Measurements from ENCODE around the gene AFF1.
"Not testable (repeated sequence)": the region's sequence is repeated elsewhere in the genome, so short reads cannot be mapped to it uniquely, and the experiment has no call there.

The AFF1 gene

DNA sequence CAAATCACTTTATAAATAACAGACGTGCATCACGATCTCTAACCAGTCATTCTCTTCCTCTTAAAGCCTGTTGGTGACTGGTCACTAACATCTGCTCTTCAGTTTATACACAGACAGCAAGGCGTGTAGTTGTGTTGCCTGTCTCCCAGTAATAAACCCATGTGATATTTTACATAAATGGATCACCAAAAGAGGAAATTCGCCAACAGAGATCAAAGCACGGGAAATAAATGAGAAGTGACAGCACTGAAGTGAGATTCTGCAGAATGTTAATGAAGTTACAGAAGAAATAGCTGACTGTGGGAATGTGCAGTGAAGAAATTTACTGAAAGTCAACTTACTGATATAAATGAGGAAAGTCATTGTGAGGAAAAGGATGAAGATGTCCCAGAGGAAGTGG, 47.0 kb downstream of the AFF1 start:
- DNase-seq: no peak

- not testable (repeated sequence) for DNase-seq
Observed at GRCh38 chr4:86985852-86986251, 51.0 kb downstream of the AFF1 start.

DNA sequence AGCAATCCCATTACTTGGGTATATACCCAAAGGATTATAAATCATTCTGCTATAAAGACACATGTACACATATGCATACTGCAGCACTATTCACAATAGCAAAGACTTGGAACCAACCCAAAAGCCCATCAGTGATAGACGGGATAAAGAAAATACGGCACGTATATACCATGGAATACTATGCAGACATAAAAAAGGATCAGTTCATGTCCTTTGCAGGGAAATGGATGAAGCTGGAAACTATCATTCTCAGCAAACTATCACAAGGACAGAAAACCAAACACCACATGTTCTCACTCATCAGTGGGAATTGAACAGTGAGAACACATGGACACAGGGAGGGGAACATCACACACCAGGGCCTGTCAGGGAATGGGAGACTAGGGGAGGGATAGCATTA, 54.8 kb downstream of the AFF1 start:
- DNase-seq: not testable (repeated sequence)

DNA sequence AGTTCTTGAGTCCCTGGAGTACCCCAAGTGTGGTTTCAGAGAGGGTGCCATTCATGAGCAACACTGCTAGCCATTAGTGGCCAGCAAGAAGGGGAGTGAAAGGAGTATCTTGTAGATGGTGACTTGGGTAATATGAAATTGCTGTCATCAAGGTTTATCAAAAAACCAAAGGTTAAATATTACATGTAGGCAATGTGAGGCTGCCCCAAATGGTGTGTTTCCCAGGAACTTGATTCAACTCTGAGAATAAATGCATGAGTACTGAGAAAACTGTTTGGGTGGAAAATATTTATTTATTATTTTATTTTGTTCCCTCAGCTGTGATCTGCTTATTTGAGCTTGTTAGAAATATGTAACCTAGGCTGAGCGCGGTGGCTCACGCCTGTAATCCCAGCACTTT, 55.7 kb downstream of the AFF1 start:
- DNase-seq: no peak

DNA sequence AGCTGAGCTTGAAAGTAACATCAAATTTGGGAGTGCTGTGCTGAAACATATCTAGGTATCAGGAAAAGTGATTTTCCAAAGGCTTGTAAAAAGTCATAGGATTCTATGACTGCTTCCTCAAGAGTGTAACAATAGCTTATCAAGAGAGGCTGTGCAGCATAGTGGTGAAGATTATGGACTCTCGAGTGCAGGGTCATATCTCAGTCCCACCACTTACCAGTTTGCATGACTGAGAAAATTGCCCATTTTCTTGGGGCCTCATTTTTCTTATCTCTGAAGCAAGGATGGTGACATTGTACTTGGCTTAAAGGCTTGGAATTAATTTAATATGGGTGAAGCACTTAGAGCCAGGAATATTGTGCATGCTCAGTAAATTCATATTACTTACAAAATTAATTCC, 57.2 kb downstream of the AFF1 start:
- DNase-seq: no peak

GRCh38 chr4:86993909-86994681, 59.3 kb downstream of the AFF1 start:
- DNase-seq: no peak

DNA sequence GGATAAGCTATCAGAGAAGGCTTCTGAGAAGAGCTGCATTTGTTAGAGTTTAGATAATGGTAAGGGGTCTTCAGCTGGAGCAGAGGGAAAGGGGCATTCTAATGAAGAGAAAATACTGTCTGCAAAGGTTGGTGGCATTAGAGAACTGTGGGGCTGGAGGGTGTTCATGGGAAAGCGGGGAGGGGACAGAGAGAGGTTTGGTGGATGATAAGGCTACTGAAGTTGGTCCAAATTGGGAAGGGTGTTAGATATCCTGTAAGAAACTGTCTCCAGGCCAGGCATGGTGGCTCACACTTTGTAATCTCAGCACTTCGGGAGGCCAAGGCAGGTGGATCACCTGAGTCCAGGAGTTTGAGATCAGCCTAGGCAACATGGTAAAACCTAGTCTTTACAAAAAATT, 59.9 kb downstream of the AFF1 start:
- no peak for DNase-seq

GRCh38 chr4:86996510-86996909, 61.7 kb downstream of the AFF1 start:
- DNase-seq: not testable (repeated sequence)

GRCh38 chr4:86999136-86999643, 64.4 kb downstream of the AFF1 start:
- no peak for DNase-seq

- no peak for DNase-seq
Observed at GRCh38 chr4:87002682-87003043, 67.9 kb downstream of the AFF1 start.

DNA sequence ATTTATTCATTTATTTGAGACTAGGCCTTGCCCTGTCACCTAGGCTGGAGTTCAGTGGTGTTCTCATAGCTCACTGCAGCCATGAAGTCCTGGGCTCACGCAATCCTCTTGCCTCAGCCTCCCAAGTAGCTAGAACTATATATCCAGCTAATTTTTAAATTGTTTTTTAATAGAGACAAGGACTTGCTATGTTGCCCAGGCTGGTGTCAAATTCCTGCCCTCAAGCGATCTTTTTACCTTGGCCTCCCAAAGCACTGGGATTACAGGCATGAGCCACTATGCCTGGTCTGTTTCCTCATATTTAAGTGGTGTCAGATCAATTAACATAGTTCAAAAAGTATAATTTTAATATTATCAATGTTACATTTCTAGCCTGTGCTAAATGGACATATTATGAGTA, 68.5 kb downstream of the AFF1 start:
- no peak for DNase-seq

- no peak for DNase-seq
Observed at GRCh38 chr4:87005369-87005689, 70.5 kb downstream of the AFF1 start.

DNA sequence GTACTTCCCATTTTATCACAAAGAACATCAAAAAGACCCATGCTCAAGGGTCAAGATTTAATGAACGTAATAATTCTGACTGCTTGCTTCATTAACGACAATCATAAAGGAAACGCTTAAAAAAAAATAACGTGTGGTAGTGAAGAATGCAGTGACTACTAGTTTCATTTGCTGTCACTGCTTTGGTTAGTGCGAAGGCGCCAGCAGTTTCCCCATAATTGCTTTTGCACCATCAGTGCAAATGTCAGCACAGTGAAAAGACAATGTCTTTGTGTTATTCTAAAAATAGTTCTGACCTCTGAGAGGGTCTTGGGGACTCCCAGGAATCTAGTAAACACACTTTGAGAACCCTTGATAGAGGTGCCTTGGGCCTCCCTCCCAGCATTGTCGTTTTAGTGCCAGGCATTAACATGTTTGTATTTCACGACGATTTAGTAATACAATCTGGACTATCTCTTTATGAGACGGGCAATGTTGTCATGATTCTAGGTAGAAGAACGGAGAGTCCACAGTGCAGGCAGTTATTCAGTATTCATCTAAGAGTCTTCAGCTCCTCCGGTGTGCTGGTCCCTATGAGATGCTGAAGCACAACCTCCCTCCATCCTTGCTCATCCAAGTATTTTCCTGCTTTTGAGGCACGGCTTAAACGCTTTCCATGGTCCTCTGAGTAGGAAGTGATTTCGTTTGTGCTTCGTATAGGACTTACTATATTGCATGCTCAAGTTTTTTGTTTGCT, 71.0 kb downstream of the AFF1 start:
- no peak for DNase-seq

DNA sequence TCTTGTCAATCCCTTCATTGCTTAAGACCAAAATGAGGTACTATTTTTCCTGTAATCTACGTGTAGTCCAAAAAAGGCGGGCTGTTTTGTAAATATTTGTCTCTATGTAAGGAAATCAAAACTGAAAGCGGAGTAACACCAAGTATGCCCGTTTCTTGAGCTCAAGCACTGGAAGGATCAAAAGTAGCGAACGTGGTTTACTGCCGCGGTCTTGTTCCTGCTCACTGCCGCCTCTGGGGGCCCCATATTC, 71.5 kb downstream of the AFF1 start:
- DNase-seq: no peak

- DNase-seq: peak; percentile 100
Observed at GRCh38 chr4:87006676-87007527, 72.1 kb downstream of the AFF1 start.

DNA sequence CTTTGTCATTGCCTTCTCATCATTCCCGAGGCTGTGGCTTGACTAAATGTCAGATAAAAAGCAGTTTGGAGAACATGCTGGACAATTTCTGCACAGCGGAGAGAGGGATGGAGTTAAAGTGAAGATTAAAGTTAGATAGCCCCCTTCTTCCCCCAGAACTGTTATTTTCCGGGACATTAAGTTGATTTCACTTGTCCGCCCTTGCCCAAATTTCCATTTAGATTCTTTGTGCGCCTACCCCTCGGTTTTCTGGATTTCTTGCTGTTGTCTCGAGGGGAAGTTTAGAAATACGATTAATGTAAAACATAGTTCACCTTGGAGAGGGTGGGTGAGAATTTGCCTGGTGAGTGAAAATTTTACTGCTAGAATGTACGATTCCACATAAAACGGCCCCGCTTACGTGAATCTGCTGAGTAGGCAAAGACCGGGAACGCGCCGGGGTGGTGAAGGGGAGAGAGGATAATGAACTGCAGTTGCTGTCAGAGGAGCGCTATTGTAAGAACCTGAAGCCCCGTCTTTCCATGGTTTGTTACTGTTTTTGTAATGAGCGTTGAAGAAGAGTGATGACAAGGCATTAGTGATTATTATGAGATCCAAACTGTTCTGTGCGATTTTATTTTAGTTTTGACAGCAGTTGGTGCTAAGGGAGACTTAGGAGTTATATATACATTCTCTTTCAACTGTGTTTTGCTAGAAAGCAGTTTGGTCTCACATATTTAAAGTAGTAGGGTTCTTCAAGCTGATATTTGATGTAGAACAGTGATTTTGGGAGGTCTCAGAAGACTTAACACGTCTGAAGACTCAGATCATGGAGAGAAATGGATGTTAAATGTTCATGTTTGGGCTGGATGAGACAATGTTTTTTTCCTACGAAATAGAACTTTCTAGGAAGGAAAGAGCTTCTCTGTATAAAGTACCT, 73.0 kb downstream of the AFF1 start:
- peak; percentile 73 for DNase-seq

DNA sequence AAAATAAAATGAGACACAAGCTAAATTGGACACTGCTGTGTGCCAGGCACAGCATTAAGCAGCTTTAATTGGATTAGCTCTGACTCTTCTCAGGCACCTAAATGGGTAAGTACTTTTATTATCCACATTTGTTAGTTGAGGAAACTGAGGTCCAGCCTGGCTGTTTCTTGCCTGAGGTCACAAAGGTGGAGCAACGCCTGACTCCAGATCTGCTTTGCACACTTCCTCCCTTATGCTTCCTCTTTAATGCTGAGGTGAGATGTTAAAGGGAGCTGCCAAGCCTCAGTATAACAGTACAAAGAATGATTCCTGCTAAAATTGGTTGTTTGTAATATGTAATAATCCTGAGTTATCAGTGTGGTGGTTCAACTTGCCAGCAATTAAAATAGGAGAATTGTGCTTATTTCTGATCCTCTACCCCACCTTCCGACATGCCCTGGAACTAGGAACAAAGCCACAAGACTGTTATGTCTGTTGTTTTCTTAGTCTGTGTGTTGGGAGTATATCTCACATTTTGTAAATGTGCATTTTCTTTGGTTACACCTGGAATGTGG, 74.4 kb downstream of the AFF1 start:
- no peak for DNase-seq

DNA sequence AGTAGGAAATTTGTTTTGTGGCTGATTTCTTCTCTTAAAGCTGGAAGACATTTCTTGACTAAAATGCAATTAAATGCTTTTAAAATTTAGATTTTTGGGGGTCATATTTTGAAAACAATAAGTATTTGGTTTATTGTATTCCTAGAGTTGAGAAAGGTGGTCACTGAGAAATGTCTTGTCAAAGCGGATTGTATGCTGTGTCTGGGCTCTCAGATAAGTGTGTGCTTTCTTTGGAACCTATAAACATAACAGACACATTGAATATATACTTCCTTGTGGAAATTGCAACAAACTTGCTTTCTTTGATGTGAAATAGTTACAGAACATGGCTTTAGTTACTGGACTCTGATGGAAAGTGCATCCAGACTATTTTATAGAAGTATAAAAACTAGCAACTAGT, 75.4 kb downstream of the AFF1 start:
- DNase-seq: no peak

DNA sequence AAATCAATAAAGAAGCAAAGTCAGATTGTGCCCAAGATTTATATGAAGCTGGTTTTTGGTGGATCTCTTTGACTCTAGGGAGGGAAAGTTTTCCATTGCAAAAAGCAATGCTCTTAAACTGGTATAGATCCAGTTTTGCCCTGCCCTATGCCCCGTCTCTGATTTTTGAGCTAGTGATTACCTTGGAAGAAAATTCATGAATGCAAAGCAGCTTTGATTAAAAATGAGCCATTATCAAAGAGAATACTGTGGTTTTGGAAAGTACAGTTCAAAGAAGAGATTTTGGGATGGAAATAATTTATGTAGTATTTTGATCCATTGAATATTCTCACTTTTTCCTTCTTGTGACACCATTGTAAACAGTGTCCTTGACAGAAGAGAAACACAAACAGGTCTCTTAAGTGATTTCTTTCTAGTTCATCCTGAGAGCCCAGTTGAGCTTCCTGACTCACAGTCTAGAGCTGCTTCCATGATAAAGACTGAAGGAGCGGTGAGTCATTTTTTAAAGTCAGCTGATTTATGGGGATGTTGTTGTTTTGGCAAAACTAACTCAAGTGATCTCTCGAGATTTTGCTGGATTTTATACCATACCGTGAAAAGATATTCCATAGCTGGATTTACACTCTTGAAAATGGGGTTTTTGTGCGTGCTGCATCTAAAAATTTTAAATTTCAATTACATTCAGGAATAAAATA, 76.7 kb downstream of the AFF1 start:
- no peak for DNase-seq

DNA sequence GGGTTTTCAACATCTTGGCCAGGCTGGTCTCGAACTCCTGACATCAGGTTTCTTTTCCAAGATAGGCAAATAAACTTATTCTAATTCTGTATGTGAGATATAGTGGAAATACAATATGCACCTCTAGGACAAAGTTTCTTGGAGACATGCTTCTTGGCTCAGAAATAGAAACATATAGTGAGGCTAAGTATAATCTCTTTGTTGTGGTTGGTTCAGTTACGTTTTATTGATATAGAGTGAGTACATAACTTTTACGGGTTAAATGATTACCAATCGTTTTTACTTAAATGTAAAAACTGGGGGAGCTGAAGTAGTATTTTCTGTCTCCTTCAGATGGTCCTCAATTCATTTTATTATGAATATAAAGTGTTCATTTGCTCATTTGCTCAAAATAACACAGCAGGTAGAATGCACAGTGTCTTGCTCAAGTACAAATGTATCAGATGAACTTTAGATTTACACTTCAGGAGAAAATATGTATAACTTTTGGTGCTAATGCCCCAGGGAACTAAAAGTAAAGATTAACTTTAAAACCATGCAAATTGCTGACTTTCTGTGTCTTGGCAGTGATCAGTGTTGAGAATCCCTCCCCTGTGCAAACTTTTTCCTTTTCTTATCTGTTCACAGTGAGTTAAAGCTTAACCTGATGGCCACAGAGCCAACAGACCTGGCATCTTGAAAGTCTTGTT, 77.6 kb downstream of the AFF1 start:
- no peak for DNase-seq

GRCh38 chr4:87012954-87013308, 78.1 kb downstream of the AFF1 start:
- not testable (repeated sequence) for DNase-seq
